GM12878 (cell line): ENCODE results near the gene KIF3A. TPM values are rescaled to one million over a fixed set of nuclear protein-coding genes. Genes with fewer than 3 reads are reported as not detected.

ENCODE experiments used
- ATAC-seq: fragments of 200-7000 bp; cut with Tn5 transposase; 3 replicates; pipeline ENCODE4 v1.9.1; 2020; ENCODE audit warnings: mild to moderate bottlenecking, moderate library complexity
- BruUV-seq: library from RNA; stranded (reverse); fragments of 400-500 nt; replicated peaks from 2 replicates; lab custom pipeline; 2021; lab: Mats Ljungman, UMichigan
- CTCF ChIA-PET: fragments of 300-600 bp; sonication (Branson Sonifier 250); formaldehyde crosslinking; extraction: SDS; loops from one replicate; lab custom pipeline; 2021; ENCODE audit warnings: inconsistent platforms; lab: Yijun Ruan, JAX
- POLR2A ChIA-PET: fragments of 350-600 bp; formaldehyde crosslinking; extraction: SDS; loops from one replicate; lab custom pipeline; 2021; ENCODE audit warnings: inconsistent platforms; lab: Charles Lee
- RAD21 ChIA-PET: fragments of 300-600 bp; sonication (Branson Sonifier 250); formaldehyde crosslinking; loops from one replicate; lab custom pipeline; 2023; ENCODE audit warnings: antibody characterized with exemption; ENCODE audit not compliant: unreplicated experiment; lab: Charles Lee
- SMC1A ChIA-PET: fragments of 300-600 bp; sonication (Branson Sonifier 250); formaldehyde crosslinking; loops from one replicate; lab custom pipeline; 2023; ENCODE audit not compliant: unreplicated experiment, uncharacterized antibody; lab: Charles Lee
- DNase-seq: peaks from one replicate; pipeline ENCODE4 v3.0.0-alpha.2; 2011; ENCODE audit warnings: low read depth, low spot score
- FAIRE-seq: peaks from 3 replicates; lab custom pipeline; 2011; peaks lifted over from hg19 to GRCh38; lab: Jason Lieb, UNC
- H2AFZ ChIP-seq: 2 replicates; pipeline ENCODE4 v1.6.0; 2011; ENCODE audit warnings: low read depth, low read length, control low read depth; ENCODE audit not compliant: control insufficient read depth
- H3K27ac ChIP-seq: 2 replicates; pipeline ENCODE4 v1.5.1; 2011; ENCODE audit warnings: control low read depth; ENCODE audit not compliant: control insufficient read depth, insufficient read depth
- H3K27me3 ChIP-seq, 2 experiments: replicated peaks in 1 of 2; 2 replicates each; pipeline versions ENCODE4 v1.6.0 to v1.6.1; 2011; ENCODE audit warnings: low read length in 1 of 2; ENCODE audit not compliant: control insufficient read depth in 2 of 2, insufficient read depth in 2 of 2
- H3K36me3 ChIP-seq, 2 experiments: 2 replicates each; pipeline ENCODE4 v1.5.1; 2011; ENCODE audit warnings: low read length in 1 of 2; ENCODE audit not compliant: control insufficient read depth in 2 of 2, insufficient read depth in 2 of 2
- H3K4me1 ChIP-seq: 2 replicates; pipeline ENCODE4 v1.6.1; 2011; ENCODE audit warnings: mild to moderate bottlenecking, low read length, moderate library complexity, mixed read lengths; ENCODE audit not compliant: control insufficient read depth, insufficient read depth
- H3K4me2 ChIP-seq: 2 replicates; pipeline ENCODE4 v1.6.0; 2011; ENCODE audit warnings: control low read depth; ENCODE audit not compliant: control insufficient read depth, insufficient read depth
- H3K4me3 ChIP-seq: fragments of 200-600 bp; sonication (generic); 2 replicates; pipeline ENCODE4 v1.5.1; 2016
- H3K79me2 ChIP-seq: 2 replicates; pipeline ENCODE4 v1.6.0; 2011; ENCODE audit warnings: low read length; ENCODE audit not compliant: control insufficient read depth, insufficient read depth
- H3K9ac ChIP-seq: 2 replicates; pipeline ENCODE4 v1.8.0; 2011; ENCODE audit warnings: low read length, control low read depth, mixed read lengths; ENCODE audit not compliant: control insufficient read depth, insufficient read depth
- H3K9me3 ChIP-seq: replicated peaks from 3 replicates; pipeline ENCODE4 v1.5.1; 2011; ENCODE audit warnings: mild to moderate bottlenecking, low read length; ENCODE audit not compliant: control insufficient read depth, insufficient read depth
- H4K20me1 ChIP-seq: 2 replicates; pipeline ENCODE4 v1.6.0; 2011; ENCODE audit not compliant: control insufficient read depth, insufficient read depth
- IKZF1 ChIP-seq: fragments of 450-650 bp; conservative IDR thresholded peaks from 2 replicates; pipeline ENCODE4 v1.6.1; 2017; ENCODE audit warnings: antibody characterized with exemption, mild to moderate bottlenecking
- IKZF2 ChIP-seq, 2 experiments: fragments of 450-650 bp; IDR thresholded peaks; 2 replicates each; pipeline ENCODE4 v1.6.1; 2017; ENCODE audit warnings: mild to moderate bottlenecking in 2 of 2, moderate library complexity in 2 of 2
- MEF2A ChIP-seq: IDR thresholded peaks from 2 replicates; pipeline ENCODE4 v1.6.1; 2011; ENCODE audit warnings: low read depth, mild to moderate bottlenecking, low read length, moderate library complexity; ENCODE audit not compliant: insufficient read depth
- MEF2B ChIP-seq: fragments of 450-650 bp; IDR thresholded peaks from 2 replicates; pipeline ENCODE4 v1.6.1; 2018; ENCODE audit warnings: mild to moderate bottlenecking, moderate library complexity; ENCODE audit not compliant: partially characterized antibody, poor library complexity, severe bottlenecking
- POU2F2 ChIP-seq: IDR thresholded peaks from 3 replicates; pipeline ENCODE4 v1.6.1; 2011; ENCODE audit warnings: low read depth, mild to moderate bottlenecking, low read length, borderline replicate concordance
- RELB ChIP-seq: fragments of 450-650 bp; IDR thresholded peaks from 2 replicates; pipeline ENCODE4 v1.6.1; 2017; ENCODE audit warnings: low read depth, mild to moderate bottlenecking, moderate library complexity
- RUNX3 ChIP-seq: IDR thresholded peaks from 2 replicates; pipeline ENCODE4 v1.6.1; 2012; ENCODE audit warnings: low read length, inconsistent platforms
- ZBTB33 ChIP-seq: fragments of 450-650 bp; IDR thresholded peaks from 2 replicates; pipeline ENCODE4 v1.6.1; 2017; ENCODE audit warnings: mild to moderate bottlenecking
- ZNF622 ChIP-seq: fragments of 450-650 bp; IDR thresholded peaks from 2 replicates; pipeline ENCODE4 v1.6.1; 2017; ENCODE audit warnings: mild to moderate bottlenecking, inconsistent platforms
- WGBS: methylation state at CpG from one replicate; pipeline ENCODE4 v1.1.6; 2016; ENCODE audit warnings: low lambda C conversion rate; ENCODE audit not compliant: insufficient replicate concordance, insufficient coverage; ENCODE audit errors: missing lambda C conversion rate; 5-methylcytosine and 5-hydroxymethylcytosine counted together
- in situ Hi-C: fragments of 300-500 bp; cut with MboI; formaldehyde crosslinking; loops from 9 replicates; pipeline ENCODE4 v1.14.3; 2018; ENCODE audit warnings: mixed read lengths
- intact Hi-C: fragments of 100-400 bp; cut with micrococcal nuclease; formaldehyde crosslinking; loops from one replicate; pipeline ENCODE4 v1.14.2; 2022; ENCODE audit not compliant: unreplicated experiment
- polyA plus RNA-seq, 11 experiments: library from polyadenylated mRNA; depleted of rRNA in 4 of 11; unstranded in 6 of 11; stranded (reverse) in 5 of 11; fragments of >200 nt; fragmentation: Nextera tagmentation in 4 of 11; fragmentation: Illumina TruSeq in 1 of 11; extraction: Ambion mirVana in 4 of 11; extraction: Trizol in 1 of 11; gene quantifications; 1 replicate in 1 of 11; 2 replicates in 10 of 11; pipeline versions ENCODE4 v1.2.1 to v1.2.3, GENCODE V29; 2011 to 2016; ENCODE audit warnings: inconsistent platforms in 2 of 11, missing spikeins in 2 of 11, low read depth in 1 of 11
- total RNA-seq, 4 experiments: library from RNA; depleted of rRNA in 3 of 4; stranded (reverse); fragments of >200 nt in 3 of 4; fragmentation: Illumina TruSeq in 1 of 4; extraction: Trizol in 1 of 4; gene quantifications; 2 replicates each; pipeline versions ENCODE4 v1.2.1 to v1.2.3, GENCODE V29; 2013 to 2021

KIF3A gene
- total and polyA plus RNA-seq, 10 of the 15 experiments (the other 5 are each of a cell fraction or from before 2014, with no cell fraction given), result 2.7 to 36.5 (median 10.0) TPM

- WGBS, result 47% methylated on average over 5 of the region's 5 CpGs
- peak overlapping the region; percentile 35; the same call in 1 of the 2 replicates for H3K4me2 ChIP-seq
- H2AFZ ChIP-seq, result peak overlapping the region; percentile 67
- no peaks in the 10 kb centered on the region for H3K27me3 ChIP-seq
- POLR2A ChIA-PET, result interaction anchor here (0.8 to 1.3 kb wide), 2 partner anchors 9 to 146 kb away, joined by 3 read pairs; no protein-coding TSS in a partner anchor
- SMC1A ChIA-PET, result interaction anchor here (0.8 to 2.6 kb wide), 9 partner anchors 12 to 146 kb away, joined by 3 to 9 read pairs (median 3); no protein-coding TSS in a partner anchor
- no peaks in the 10 kb centered on the region for H3K9me3 ChIP-seq
- FAIRE-seq (no peak), ATAC-seq (peak; percentile 61), DNase-seq (no peak)
- 0 out of 2 replicates have a peak, but pooled peaks cover 3% of the 10 kb centered on the region for H3K4me1 ChIP-seq
- in situ Hi-C loops (no loop called here), intact Hi-C loops (no loop called here)
- H3K79me2 ChIP-seq, result no peaks in the 10 kb centered on the region
- no TSS peak for BruUV-seq
- no peaks in the 10 kb centered on the region for H4K20me1 ChIP-seq
- no peaks in the 10 kb centered on the region for H3K36me3 ChIP-seq
- TF ChIP-seq RUNX3 (peak; percentile 10; the same call in 1 of the 2 replicates), ZNF622 (no peak), ZBTB33 (peak; percentile 88), IKZF1 (0 out of 2 replicates have a peak, but pooled peaks have one; percentile 40), IKZF2 (IDR thresholded peaks at IDR 0.05) (0 out of 4 replicates have a peak, but pooled peaks have one; percentile 11 to 19), POU2F2 (no peak), MEF2B (peak; percentile 16), RELB (peak; percentile 34; the same call in 1 of the 2 replicates), MEF2A (peak; percentile 45; the same call in 1 of the 2 replicates)
- RAD21 ChIA-PET, result interaction anchor here (0.7 to 1.0 kb wide), 5 partner anchors 12 to 35 kb away, joined by 3 to 5 read pairs (median 4); no protein-coding TSS in a partner anchor
- no peak overlapping the region for H3K9ac ChIP-seq
- H3K4me3 ChIP-seq, result no peak overlapping the region
- CTCF ChIA-PET, result interaction anchor here (0.7 to 2.2 kb wide), 13 partner anchors 8 to 285 kb away, joined by 3 to 9 read pairs (median 3); no protein-coding TSS in a partner anchor
- no peak overlapping the region for H3K27ac ChIP-seq
These were observed 48.0 kb upstream of the KIF3A start for GRCh38 chr5:132785365-132785764.
